Neuronal stem cell (in vitro differentiated cells): ENCODE data around the gene SLC22A4.

Experiments
- DNase-seq: peaks from one replicate; pipeline ENCODE4 v3.0.0-alpha.2; 2013; ENCODE audit warnings: low spot score
- H2AFZ ChIP-seq: one replicate; pipeline ENCODE4 v1.6.1; 2013; ENCODE audit warnings: mild to moderate bottlenecking, low read length, inconsistent platforms
- H2AK5ac ChIP-seq: 2 replicates; pipeline ENCODE4 v1.6.1; 2013; ENCODE audit warnings: low read depth, mild to moderate bottlenecking, inconsistent platforms, low read length, moderate library complexity, mixed read lengths
- H2BK120ac ChIP-seq: 2 replicates; pipeline ENCODE4 v1.6.1; 2013; ENCODE audit warnings: low read depth, mild to moderate bottlenecking, inconsistent platforms, low read length, moderate library complexity, mixed read lengths
- H2BK12ac ChIP-seq: one replicate; pipeline ENCODE4 v1.6.1; 2013; ENCODE audit warnings: low read length, inconsistent platforms
- H2BK15ac ChIP-seq: 2 replicates; pipeline ENCODE4 v1.6.1; 2013; ENCODE audit warnings: mild to moderate bottlenecking, low read length, inconsistent platforms, mixed read lengths
- H2BK5ac ChIP-seq: one replicate; pipeline ENCODE4 v1.6.1; 2013; ENCODE audit warnings: inconsistent platforms, mild to moderate bottlenecking, low read length, moderate library complexity
- H3K14ac ChIP-seq: one replicate; pipeline ENCODE4 v1.6.1; 2013; ENCODE audit warnings: low read length, inconsistent platforms
- H3K18ac ChIP-seq: 2 replicates; pipeline ENCODE4 v1.6.1; 2013; ENCODE audit warnings: low read length, inconsistent platforms
- H3K23ac ChIP-seq: 2 replicates; pipeline ENCODE4 v1.6.1; 2013; ENCODE audit warnings: low read depth, mild to moderate bottlenecking, mixed read lengths, low read length, inconsistent platforms; ENCODE audit not compliant: poor library complexity
- H3K27ac ChIP-seq: replicated peaks from 3 replicates; pipeline ENCODE4 v1.5.1; 2013; ENCODE audit warnings: low read length, inconsistent platforms
- H3K27me3 ChIP-seq, 3 experiments: 2 replicates each; pipeline ENCODE4 v1.6.1; 2013; ENCODE audit warnings: low read length in 3 of 3, mild to moderate bottlenecking in 2 of 3, inconsistent platforms in 1 of 3, low read depth in 1 of 3, mixed read lengths in 1 of 3, moderate library complexity in 1 of 3; ENCODE audit not compliant: control insufficient read depth in 3 of 3, insufficient read depth in 3 of 3
- H3K36me3 ChIP-seq, 2 donors: replicated peaks in 1 of 2; 2 replicates each; pipeline ENCODE4 v1.6.1; 2013; ENCODE audit warnings: low read length in 2 of 2; ENCODE audit not compliant: control insufficient read depth in 2 of 2, insufficient read depth in 2 of 2
- H3K4ac ChIP-seq: 2 replicates; pipeline ENCODE4 v1.6.1; 2013; ENCODE audit warnings: inconsistent platforms, mild to moderate bottlenecking, low read length, moderate library complexity
- H3K4me1 ChIP-seq, 2 donors: 1 replicate in 1 of 2; 2 replicates in 1 of 2; pipeline ENCODE4 v1.6.1; 2013; ENCODE audit warnings: low read length in 2 of 2, low read depth in 1 of 2; ENCODE audit not compliant: control insufficient read depth in 2 of 2, insufficient read depth in 1 of 2
- H3K4me2 ChIP-seq: one replicate; pipeline ENCODE4 v1.6.1; 2013; ENCODE audit warnings: mild to moderate bottlenecking, low read length, inconsistent platforms; ENCODE audit not compliant: insufficient read depth, poor library complexity, severe bottlenecking
- H3K4me3 ChIP-seq, 2 donors: 2 replicates each; pipeline ENCODE4 v1.5.1; 2013; ENCODE audit warnings: low read length in 2 of 2, mild to moderate bottlenecking in 2 of 2, inconsistent platforms in 1 of 2, moderate library complexity in 1 of 2
- H3K79me1 ChIP-seq: one replicate; pipeline ENCODE4 v1.6.1; 2013; ENCODE audit warnings: low read depth, mild to moderate bottlenecking, inconsistent platforms, low read length, moderate library complexity
- H3K9ac ChIP-seq: one replicate; pipeline ENCODE4 v1.6.1; 2013; ENCODE audit warnings: mild to moderate bottlenecking, low read depth, low read length, inconsistent platforms; ENCODE audit not compliant: poor library complexity
- H3K9me3 ChIP-seq, 2 donors: replicated peaks in 1 of 2; 2 replicates each; pipeline versions ENCODE3 to v1.6.1; 2013; ENCODE audit warnings: low read length in 2 of 2, mild to moderate bottlenecking in 2 of 2, inconsistent platforms in 1 of 2, low read depth in 1 of 2, mixed read lengths in 1 of 2, moderate library complexity in 1 of 2; ENCODE audit not compliant: control insufficient read depth in 2 of 2, insufficient read depth in 1 of 2
- H4K8ac ChIP-seq: one replicate; pipeline ENCODE4 v1.6.1; 2013; ENCODE audit warnings: low read depth, mild to moderate bottlenecking, inconsistent platforms, low read length, moderate library complexity
- H4K91ac ChIP-seq: one replicate; pipeline ENCODE4 v1.6.1; 2013; ENCODE audit warnings: low read length, low read depth, mild to moderate bottlenecking, inconsistent platforms; ENCODE audit not compliant: poor library complexity
- WGBS, 2 donors: extraction: QIAGEN DNeasy Blood & Tissue Kit; methylation state at CpG; one replicate each; pipeline ENCODE4 v1.1.7; 2013; ENCODE audit warnings: missing lambda C conversion rate in 2 of 2, mixed read lengths in 1 of 2; ENCODE audit not compliant: insufficient read length in 2 of 2, insufficient replicate concordance in 1 of 2; ENCODE audit errors: extremely low coverage in 2 of 2; 5-methylcytosine and 5-hydroxymethylcytosine counted together

Gene SLC22A4

GRCh38 chr5:132256086-132256782 is 38.0 kb upstream of the SLC22A4 start:
- H3K14ac ChIP-seq, result peak overlapping the region; percentile 17
- H3K4ac ChIP-seq, result no peak overlapping the region
- H3K18ac ChIP-seq, result peak overlapping the region; percentile 98
- no peak overlapping the region for H3K9ac ChIP-seq
- H2BK120ac ChIP-seq, result no peak overlapping the region
- H3K79me1 ChIP-seq, result no peaks in the 10 kb centered on the region
- H3K27ac ChIP-seq, result no peak overlapping the region
- H2BK5ac ChIP-seq, result no peak overlapping the region
- no peak for DNase-seq
- H2BK15ac ChIP-seq, result no peak overlapping the region
- no peak overlapping the region for H4K91ac ChIP-seq
- WGBS, 2 donors, result no CpG with 5 or more reads among the region's 4 CpGs
- H3K36me3 ChIP-seq, result no peaks in the 10 kb centered on the region
- H2AK5ac ChIP-seq, result no peak overlapping the region
- no peak overlapping the region for H4K8ac ChIP-seq
- H2AFZ ChIP-seq, result no peak overlapping the region
- H3K4me3 ChIP-seq, result no peak overlapping the region
- no peaks in the 10 kb centered on the region for H3K9me3 ChIP-seq
- no peak overlapping the region for H2BK12ac ChIP-seq
- peak overlapping the region; percentile 25 for H3K23ac ChIP-seq
- peaks cover 0 to 33% of the 10 kb centered on the region in 2 donors for H3K4me1 ChIP-seq
- no peak overlapping the region for H3K4me2 ChIP-seq
- peaks cover 0 to 35% (median 3%) of the 10 kb centered on the region in 3 experiments for H3K27me3 ChIP-seq

GRCh38 chr5:132256783-132257130 is 37.4 kb upstream of the SLC22A4 start:
- H2BK15ac ChIP-seq, result peak overlapping the region; percentile 97
- no peak for DNase-seq
- no peaks in the 10 kb centered on the region for H3K36me3 ChIP-seq
- H3K9ac ChIP-seq, result peak overlapping the region; percentile 81
- no peaks in the 10 kb centered on the region for H3K79me1 ChIP-seq
- H2BK120ac ChIP-seq, result no peak overlapping the region
- no peak overlapping the region for H2AK5ac ChIP-seq
- H3K4me1 ChIP-seq, result peaks cover 0 to 35% of the 10 kb centered on the region in 2 donors
- H3K27ac ChIP-seq, result no peak overlapping the region
- no peak overlapping the region for H2BK5ac ChIP-seq
- H3K9me3 ChIP-seq, result no peaks in the 10 kb centered on the region
- H2BK12ac ChIP-seq, result no peak overlapping the region
- no peak overlapping the region for H4K91ac ChIP-seq
- H3K18ac ChIP-seq, result peak overlapping the region; percentile 98
- peak overlapping the region; percentile 61 for H2AFZ ChIP-seq
- H3K14ac ChIP-seq, result no peak overlapping the region
- H4K8ac ChIP-seq, result peak overlapping the region; percentile 95
- peak overlapping the region; percentile 25 for H3K23ac ChIP-seq
- H3K27me3 ChIP-seq, result peaks cover 0 to 35% (median 3%) of the 10 kb centered on the region in 3 experiments
- WGBS, 2 donors, result no CpG with 5 or more reads among the region's 6 CpGs
- no peak overlapping the region for H3K4ac ChIP-seq
- peak overlapping the region; percentile 70 for H3K4me2 ChIP-seq
- H3K4me3 ChIP-seq, result peak overlapping the region in 1 of 2 donors; percentile 82

- H3K4me1 ChIP-seq, result peaks cover 0 to 35% of the 10 kb centered on the region in 2 donors
- H3K4me3 ChIP-seq, result peak within 1 kb of the TSS in 1 of 2 donors; percentile 88
- H3K36me3 ChIP-seq, result peaks cover 0 to 2% of the 10 kb centered on the region in 2 donors
- peak within 1 kb of the TSS; percentile 75 for H3K23ac ChIP-seq
- peak within 1 kb of the TSS; percentile 97 for H3K14ac ChIP-seq
- H2BK12ac ChIP-seq, result peak within 1 kb of the TSS; percentile 50
- H4K8ac ChIP-seq, result peak within 1 kb of the TSS; percentile 95
- peaks cover 0 to 35% (median 3%) of the 10 kb centered on the region in 3 experiments for H3K27me3 ChIP-seq
- peak within 1 kb of the TSS; percentile 64 for H2AFZ ChIP-seq
- DNase-seq, result peak; percentile 71
- peak within 1 kb of the TSS; percentile 94 for H3K9ac ChIP-seq
- H2AK5ac ChIP-seq, result peak within 1 kb of the TSS; percentile 10
- H3K4ac ChIP-seq, result peak within 1 kb of the TSS; percentile 91
- H3K79me1 ChIP-seq, result no peaks in the 10 kb centered on the region
- H2BK15ac ChIP-seq, result peak within 1 kb of the TSS; percentile 97
- peak within 1 kb of the TSS; percentile 49 for H2BK5ac ChIP-seq
- H3K18ac ChIP-seq, result peak within 1 kb of the TSS; percentile 98
- peak within 1 kb of the TSS; percentile 53 for H4K91ac ChIP-seq
- WGBS, 2 donors, result no CpG with 5 or more reads among the region's 88 CpGs
- H3K9me3 ChIP-seq, result no peaks in the 10 kb centered on the region
- H2BK120ac ChIP-seq, result peak within 1 kb of the TSS; percentile 76
- H3K27ac ChIP-seq, result no peak within 1 kb of the TSS
- H3K4me2 ChIP-seq, result peak within 1 kb of the TSS; percentile 97
These were observed 36.8 kb upstream of the SLC22A4 start, which contains the start of gene PDLIM4 for GRCh38 chr5:132257131-132258101. TSS of gene PDLIM4 (plus strand) at chr5:132257696. CDS start at chr5:132257735, 39 bp downstream.
